ENCODE data around the gene NF1. TPM values are rescaled to one million over a fixed set of nuclear protein-coding genes. Genes with fewer than 3 reads are reported as not detected.

Gene NF1
- total and polyA plus RNA-seq, 2 of the 13 experiments (the other 11 are each of a cell fraction or from before 2014, with no cell fraction given), result 21.5 to 26.5 TPM

- TF ChIP-seq, protein P1, sequence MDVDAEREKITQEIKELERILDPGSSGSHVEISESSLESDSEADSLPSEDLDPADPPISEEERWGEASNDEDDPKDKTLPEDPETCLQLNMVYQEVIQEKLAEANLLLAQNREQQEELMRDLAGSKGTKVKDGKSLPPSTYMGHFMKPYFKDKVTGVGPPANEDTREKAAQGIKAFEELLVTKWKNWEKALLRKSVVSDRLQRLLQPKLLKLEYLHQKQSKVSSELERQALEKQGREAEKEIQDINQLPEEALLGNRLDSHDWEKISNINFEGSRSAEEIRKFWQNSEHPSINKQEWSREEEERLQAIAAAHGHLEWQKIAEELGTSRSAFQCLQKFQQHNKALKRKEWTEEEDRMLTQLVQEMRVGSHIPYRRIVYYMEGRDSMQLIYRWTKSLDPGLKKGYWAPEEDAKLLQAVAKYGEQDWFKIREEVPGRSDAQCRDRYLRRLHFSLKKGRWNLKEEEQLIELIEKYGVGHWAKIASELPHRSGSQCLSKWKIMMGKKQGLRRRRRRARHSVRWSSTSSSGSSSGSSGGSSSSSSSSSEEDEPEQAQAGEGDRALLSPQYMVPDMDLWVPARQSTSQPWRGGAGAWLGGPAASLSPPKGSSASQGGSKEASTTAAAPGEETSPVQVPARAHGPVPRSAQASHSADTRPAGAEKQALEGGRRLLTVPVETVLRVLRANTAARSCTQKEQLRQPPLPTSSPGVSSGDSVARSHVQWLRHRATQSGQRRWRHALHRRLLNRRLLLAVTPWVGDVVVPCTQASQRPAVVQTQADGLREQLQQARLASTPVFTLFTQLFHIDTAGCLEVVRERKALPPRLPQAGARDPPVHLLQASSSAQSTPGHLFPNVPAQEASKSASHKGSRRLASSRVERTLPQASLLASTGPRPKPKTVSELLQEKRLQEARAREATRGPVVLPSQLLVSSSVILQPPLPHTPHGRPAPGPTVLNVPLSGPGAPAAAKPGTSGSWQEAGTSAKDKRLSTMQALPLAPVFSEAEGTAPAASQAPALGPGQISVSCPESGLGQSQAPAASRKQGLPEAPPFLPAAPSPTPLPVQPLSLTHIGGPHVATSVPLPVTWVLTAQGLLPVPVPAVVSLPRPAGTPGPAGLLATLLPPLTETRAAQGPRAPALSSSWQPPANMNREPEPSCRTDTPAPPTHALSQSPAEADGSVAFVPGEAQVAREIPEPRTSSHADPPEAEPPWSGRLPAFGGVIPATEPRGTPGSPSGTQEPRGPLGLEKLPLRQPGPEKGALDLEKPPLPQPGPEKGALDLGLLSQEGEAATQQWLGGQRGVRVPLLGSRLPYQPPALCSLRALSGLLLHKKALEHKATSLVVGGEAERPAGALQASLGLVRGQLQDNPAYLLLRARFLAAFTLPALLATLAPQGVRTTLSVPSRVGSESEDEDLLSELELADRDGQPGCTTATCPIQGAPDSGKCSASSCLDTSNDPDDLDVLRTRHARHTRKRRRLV (CRISPR knock-in tag; IDR thresholded peaks at IDR 0.05), result no peak
- TF ChIP-seq, protein P2, sequence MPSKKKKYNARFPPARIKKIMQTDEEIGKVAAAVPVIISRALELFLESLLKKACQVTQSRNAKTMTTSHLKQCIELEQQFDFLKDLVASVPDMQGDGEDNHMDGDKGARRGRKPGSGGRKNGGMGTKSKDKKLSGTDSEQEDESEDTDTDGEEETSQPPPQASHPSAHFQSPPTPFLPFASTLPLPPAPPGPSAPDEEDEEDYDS (CRISPR knock-in tag; IDR thresholded peaks at IDR 0.05), result no peak
- TF ChIP-seq, protein P3, sequence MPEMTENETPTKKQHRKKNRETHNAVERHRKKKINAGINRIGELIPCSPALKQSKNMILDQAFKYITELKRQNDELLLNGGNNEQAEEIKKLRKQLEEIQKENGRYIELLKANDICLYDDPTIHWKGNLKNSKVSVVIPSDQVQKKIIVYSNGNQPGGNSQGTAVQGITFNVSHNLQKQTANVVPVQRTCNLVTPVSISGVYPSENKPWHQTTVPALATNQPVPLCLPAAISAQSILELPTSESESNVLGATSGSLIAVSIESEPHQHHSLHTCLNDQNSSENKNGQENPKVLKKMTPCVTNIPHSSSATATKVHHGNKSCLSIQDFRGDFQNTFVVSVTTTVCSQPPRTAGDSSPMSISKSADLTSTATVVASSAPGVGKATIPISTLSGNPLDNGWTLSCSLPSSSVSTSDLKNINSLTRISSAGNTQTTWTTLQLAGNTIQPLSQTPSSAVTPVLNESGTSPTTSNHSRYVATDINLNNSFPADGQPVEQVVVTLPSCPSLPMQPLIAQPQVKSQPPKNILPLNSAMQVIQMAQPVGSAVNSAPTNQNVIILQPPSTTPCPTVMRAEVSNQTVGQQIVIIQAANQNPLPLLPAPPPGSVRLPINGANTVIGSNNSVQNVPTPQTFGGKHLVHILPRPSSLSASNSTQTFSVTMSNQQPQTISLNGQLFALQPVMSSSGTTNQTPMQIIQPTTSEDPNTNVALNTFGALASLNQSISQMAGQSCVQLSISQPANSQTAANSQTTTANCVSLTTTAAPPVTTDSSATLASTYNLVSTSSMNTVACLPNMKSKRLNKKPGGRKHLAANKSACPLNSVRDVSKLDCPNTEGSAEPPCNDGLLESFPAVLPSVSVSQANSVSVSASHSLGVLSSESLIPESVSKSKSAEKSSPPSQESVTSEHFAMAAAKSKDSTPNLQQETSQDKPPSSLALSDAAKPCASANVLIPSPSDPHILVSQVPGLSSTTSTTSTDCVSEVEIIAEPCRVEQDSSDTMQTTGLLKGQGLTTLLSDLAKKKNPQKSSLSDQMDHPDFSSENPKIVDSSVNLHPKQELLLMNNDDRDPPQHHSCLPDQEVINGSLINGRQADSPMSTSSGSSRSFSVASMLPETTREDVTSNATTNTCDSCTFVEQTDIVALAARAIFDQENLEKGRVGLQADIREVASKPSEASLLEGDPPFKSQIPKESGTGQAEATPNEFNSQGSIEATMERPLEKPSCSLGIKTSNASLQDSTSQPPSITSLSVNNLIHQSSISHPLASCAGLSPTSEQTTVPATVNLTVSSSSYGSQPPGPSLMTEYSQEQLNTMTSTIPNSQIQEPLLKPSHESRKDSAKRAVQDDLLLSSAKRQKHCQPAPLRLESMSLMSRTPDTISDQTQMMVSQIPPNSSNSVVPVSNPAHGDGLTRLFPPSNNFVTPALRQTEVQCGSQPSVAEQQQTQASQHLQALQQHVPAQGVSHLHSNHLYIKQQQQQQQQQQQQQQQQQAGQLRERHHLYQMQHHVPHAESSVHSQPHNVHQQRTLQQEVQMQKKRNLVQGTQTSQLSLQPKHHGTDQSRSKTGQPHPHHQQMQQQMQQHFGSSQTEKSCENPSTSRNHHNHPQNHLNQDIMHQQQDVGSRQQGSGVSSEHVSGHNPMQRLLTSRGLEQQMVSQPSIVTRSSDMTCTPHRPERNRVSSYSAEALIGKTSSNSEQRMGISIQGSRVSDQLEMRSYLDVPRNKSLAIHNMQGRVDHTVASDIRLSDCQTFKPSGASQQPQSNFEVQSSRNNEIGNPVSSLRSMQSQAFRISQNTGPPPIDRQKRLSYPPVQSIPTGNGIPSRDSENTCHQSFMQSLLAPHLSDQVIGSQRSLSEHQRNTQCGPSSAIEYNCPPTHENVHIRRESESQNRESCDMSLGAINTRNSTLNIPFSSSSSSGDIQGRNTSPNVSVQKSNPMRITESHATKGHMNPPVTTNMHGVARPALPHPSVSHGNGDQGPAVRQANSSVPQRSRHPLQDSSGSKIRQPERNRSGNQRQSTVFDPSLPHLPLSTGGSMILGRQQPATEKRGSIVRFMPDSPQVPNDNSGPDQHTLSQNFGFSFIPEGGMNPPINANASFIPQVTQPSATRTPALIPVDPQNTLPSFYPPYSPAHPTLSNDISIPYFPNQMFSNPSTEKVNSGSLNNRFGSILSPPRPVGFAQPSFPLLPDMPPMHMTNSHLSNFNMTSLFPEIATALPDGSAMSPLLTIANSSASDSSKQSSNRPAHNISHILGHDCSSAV (CRISPR knock-in tag; IDR thresholded peaks at IDR 0.05; ENCODE audit: borderline replicate concordance), result no peak
- no peak for TF ChIP-seq HMGXB4 (CRISPR knock-in tag; IDR thresholded peaks at IDR 0.05; ENCODE audit: borderline replicate concordance in 1 of 2, low read depth in 1 of 2)
Measured at GRCh38 chr17:31122746-31123145, 28.0 kb downstream of the NF1 start (continued).
